ENCODE measurements around the gene PRSS27. TPM values are rescaled to one million over a fixed set of nuclear protein-coding genes. Genes with fewer than 3 reads are reported as not detected.

The PRSS27 gene
- total RNA-seq, 3 donors from 2014 or later, result 0.29 TPM; not detected in 2

DNA sequence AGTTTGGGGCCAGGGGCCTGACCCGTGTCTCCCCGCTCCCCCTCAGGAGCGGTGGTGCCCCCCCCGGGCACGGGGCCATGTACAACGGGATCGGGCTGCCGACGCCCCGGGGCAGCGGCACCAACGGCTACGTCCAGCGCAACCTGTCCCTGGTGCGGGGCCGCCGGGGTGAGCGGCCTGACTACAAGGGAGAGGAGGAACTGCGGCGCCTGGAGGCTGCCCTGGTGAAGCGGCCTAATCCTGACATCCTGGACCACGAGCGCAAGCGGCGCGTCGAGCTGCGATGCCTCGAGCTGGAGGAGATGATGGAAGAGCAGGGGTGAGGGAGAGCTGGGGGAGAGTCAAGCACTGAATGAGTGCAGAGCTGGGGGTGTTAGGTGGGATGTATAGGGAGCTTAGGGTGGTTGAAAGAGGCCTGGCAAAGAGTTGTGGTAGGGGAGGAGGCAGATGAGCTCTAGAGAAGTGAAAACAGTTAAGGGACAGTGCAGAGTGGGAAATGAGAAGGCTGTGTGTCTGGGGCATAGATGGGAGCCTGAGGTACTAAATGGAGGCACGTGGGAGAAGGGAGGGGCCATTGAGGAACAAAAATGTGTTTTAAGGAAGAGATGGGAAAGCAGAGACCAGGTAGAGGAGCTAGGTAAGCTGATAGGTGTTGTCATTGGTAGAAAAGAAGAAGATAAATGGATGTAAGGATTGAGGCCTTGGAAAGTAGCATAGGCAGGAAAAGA is 36.4 kb upstream of the PRSS27 start:
- Histone ChIP-seq H3K27ac (no peak overlapping the region), H3K36me3 (peaks cover 13% of the 10 kb centered on the region), H3K9me3 (no peaks in the 10 kb centered on the region), H3K4me3 (peak overlapping the region in 1 of 3 donors; percentile 82), H3K27me3 (no peaks in the 10 kb centered on the region), H3K4me1 (peaks cover 6 to 20% of the 10 kb centered on the region in 2 donors)
- TF ChIP-seq POLR2AphosphoS5 (IDR thresholded peaks at IDR 0.05) (no peak), POLR2A (IDR thresholded peaks at IDR 0.05) (no peak), CTCF (IDR thresholded peaks at IDR 0.05) (no peak)
- DNase-seq (ENCODE audit: low spot score in 2 of 2), result no peak
- intact Hi-C loops (cut with DNase I; ENCODE audit: low total_unique reads), result loop anchor here (10.0 kb wide), 1 partner anchor 98 kb away; the partner anchor contains the start of gene PRSS22

DNA sequence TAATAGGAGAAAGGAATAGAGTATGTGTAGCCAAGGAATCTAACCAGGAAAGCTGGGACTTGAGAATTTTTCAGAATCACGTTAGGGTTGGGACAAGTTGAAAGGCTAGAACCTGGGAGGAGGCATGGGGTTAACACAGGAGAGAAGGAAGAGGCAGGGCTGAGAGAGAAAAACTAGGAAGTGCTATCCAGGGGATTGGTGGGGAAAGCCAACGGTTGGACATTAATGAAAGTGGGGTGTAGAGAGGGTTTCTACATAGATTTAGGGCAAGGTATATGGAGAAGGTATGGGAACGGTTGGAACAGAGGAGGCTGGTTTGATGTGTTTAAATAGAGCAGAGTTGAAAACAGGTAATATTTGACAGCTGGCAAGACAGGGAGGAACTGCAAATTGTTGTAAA is 35.1 kb upstream of the PRSS27 start:
- intact Hi-C loops (cut with DNase I; ENCODE audit: low total_unique reads), result loop anchor here (10.0 kb wide), 1 partner anchor 100 kb away; the partner anchor contains the start of gene PRSS22
- TF ChIP-seq POLR2AphosphoS5 (IDR thresholded peaks at IDR 0.05) (no peak), POLR2A (IDR thresholded peaks at IDR 0.05) (no peak), CTCF (IDR thresholded peaks at IDR 0.05) (no peak)
- Histone ChIP-seq H3K9me3 (no peaks in the 10 kb centered on the region), H3K4me1 (peaks cover 6 to 22% of the 10 kb centered on the region in 2 donors), H3K36me3 (peaks cover 13% of the 10 kb centered on the region), H3K27me3 (no peaks in the 10 kb centered on the region), H3K27ac (peak overlapping the region in 1 of 2 donors; percentile 26), H3K4me3 (peak overlapping the region; percentile 82 to 94 (median 83))
- no peak for DNase-seq (ENCODE audit: low spot score in 2 of 2)

GRCh38 chr16:2753733-2754020 is 33.7 kb upstream of the PRSS27 start:
- TF ChIP-seq POLR2AphosphoS5 (IDR thresholded peaks at IDR 0.05) (no peak), CTCF (IDR thresholded peaks at IDR 0.05) (no peak), POLR2A (IDR thresholded peaks at IDR 0.05) (no peak)
- peaks cover 6 to 22% of the 10 kb centered on the region in 2 donors for H3K4me1 ChIP-seq
- intact Hi-C loops (cut with DNase I; ENCODE audit: low total_unique reads), result loop anchor here (10.0 kb wide), 1 partner anchor 101 kb away; the partner anchor contains the start of gene PRSS22
- H3K27ac ChIP-seq, result peak overlapping the region; percentile 99 to 100
- no peak for DNase-seq (ENCODE audit: low spot score in 2 of 2)
- H3K4me3 ChIP-seq, result peak overlapping the region; percentile 82 to 94 (median 83)
- H3K27me3 ChIP-seq, result no peaks in the 10 kb centered on the region
- peaks cover 6% of the 10 kb centered on the region for H3K36me3 ChIP-seq
- H3K9me3 ChIP-seq, result no peaks in the 10 kb centered on the region

DNA sequence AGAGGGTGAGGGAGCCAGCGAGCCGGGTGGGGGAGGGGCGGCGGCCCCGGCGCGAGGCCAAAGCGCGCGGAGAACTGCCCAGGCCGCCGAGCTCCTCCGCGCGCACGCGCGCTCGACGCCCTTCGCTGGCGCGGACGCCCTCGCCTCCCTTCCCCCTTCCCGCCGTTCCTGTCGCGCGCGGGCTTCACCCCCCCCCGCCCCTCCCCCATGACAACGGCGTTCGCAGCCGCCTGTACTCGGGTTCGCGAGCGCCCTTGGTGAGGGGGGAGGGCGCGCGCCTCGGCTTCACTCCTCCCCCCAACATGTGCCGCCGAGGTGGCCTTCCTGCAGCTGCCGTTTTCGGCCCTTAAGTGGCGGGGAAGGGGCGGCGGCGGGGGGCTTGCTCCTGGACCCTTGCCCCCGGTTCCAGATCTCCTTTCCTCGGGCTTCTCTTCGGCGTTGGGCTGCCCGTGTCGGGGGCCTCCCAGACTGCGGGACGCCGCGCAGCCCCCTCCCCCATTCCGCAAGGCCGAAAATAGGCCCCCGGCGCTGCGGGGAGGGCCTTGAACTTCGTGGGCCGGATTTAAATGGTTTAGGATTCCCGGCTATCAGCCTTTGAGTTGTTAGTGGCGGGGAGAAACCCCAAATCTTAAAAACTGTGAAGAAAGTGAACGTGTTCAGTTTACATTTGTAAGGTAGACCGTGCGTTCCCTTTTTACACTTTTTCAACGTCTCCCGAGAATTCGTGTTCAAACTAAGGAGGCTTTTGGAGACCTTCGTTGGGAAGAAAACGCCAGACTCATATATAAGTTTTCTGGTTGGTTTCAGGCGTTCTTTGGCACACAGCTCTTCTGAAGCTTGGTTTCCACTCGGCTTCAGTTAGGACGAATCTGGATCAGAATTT is 33.1 kb upstream of the PRSS27 start:
- intact Hi-C loops (cut with DNase I; ENCODE audit: low total_unique reads), result loop anchor here (10.0 kb wide), 1 partner anchor 102 kb away; the partner anchor contains the start of gene PRSS22
- no peaks in the 10 kb centered on the region for H3K9me3 ChIP-seq
- no peaks in the 10 kb centered on the region for H3K27me3 ChIP-seq
- peak overlapping the region; percentile 82 to 94 (median 83) for H3K4me3 ChIP-seq
- DNase-seq (ENCODE audit: low spot score in 2 of 2), result peak; percentile 71 to 84
- peak overlapping the region; percentile 99 to 100 for H3K27ac ChIP-seq
- no peak for TF ChIP-seq POLR2A (IDR thresholded peaks at IDR 0.05)
- no peak for TF ChIP-seq POLR2AphosphoS5 (IDR thresholded peaks at IDR 0.05)
- no peak for TF ChIP-seq CTCF (IDR thresholded peaks at IDR 0.05)
- peaks cover 1% of the 10 kb centered on the region for H3K36me3 ChIP-seq
- peaks cover 6 to 22% of the 10 kb centered on the region in 2 donors for H3K4me1 ChIP-seq
